Measurements from ENCODE around the gene SREBF1. TPM values are rescaled to one million over a fixed set of nuclear protein-coding genes. Genes with fewer than 3 reads are reported as not detected.

SREBF1 gene
- total and polyA plus RNA-seq, 10 of the 15 experiments (the other 5 are each of a cell fraction or from before 2014, with no cell fraction given): 1.4 to 84.6 (median 20.4) TPM

- Histone ChIP-seq H3K79me2 (ENCODE audit: control insufficient read depth, insufficient read depth, low read length) (no peaks in the 10 kb centered on the region), H3K4me1 (ENCODE audit: control insufficient read depth, insufficient read depth, low read length) (peaks cover 25% of the 10 kb centered on the region), H3K9ac (ENCODE audit: control insufficient read depth, insufficient read depth, low read length) (no peak overlapping the region), H3K9me3 (replicated peaks; ENCODE audit: control insufficient read depth, insufficient read depth, low read length) (no peaks in the 10 kb centered on the region), H3K4me3 (no peak overlapping the region), H3K4me2 (ENCODE audit: control insufficient read depth, insufficient read depth) (no peak overlapping the region), H3K36me3 (ENCODE audit: control insufficient read depth in 2 of 2, insufficient read depth in 2 of 2, low read length in 1 of 2) (no peaks in the 10 kb centered on the region), H3K27ac (ENCODE audit: control insufficient read depth, insufficient read depth) (no peak overlapping the region), H3K27me3 (replicated peaks in 1 of 2; ENCODE audit: control insufficient read depth in 2 of 2, insufficient read depth in 2 of 2, low read length in 1 of 2) (no peaks in the 10 kb centered on the region), H4K20me1 (ENCODE audit: control insufficient read depth, insufficient read depth) (no peaks in the 10 kb centered on the region), H2AFZ (ENCODE audit: control insufficient read depth, low read depth, low read length) (no peak overlapping the region)
- SMC1A ChIA-PET (ENCODE audit: uncharacterized antibody, unreplicated experiment): interaction anchor here (0.8 kb wide), 1 partner anchor 16 kb away, joined by 3 read pairs; no protein-coding TSS in a partner anchor
- ATAC-seq (no peak), FAIRE-seq (no peak), DNase-seq (ENCODE audit: low read depth, low spot score) (no peak)
- intact Hi-C loops (cut with micrococcal nuclease; ENCODE audit: unreplicated experiment): no loop called here
- no TSS peak for BruUV-seq (replicated peaks)
- WGBS (ENCODE audit: insufficient coverage, insufficient replicate concordance, low lambda C conversion rate, missing lambda C conversion rate): 55% methylated on average over 9 of the region's 9 CpGs
- TF ChIP-seq SIN3A (IDR thresholded peaks at IDR 0.05; ENCODE audit: low read depth, low read length) (no peak), NRF1 (conservative IDR thresholded peaks at IDR 0.05; ENCODE audit: low read depth, low read length) (no peak), KDM1A (IDR thresholded peaks at IDR 0.05; ENCODE audit: borderline replicate concordance) (no peak), CHD1 (IDR thresholded peaks at IDR 0.05; ENCODE audit: low read depth, low read length) (no peak), SRF (IDR thresholded peaks at IDR 0.05; ENCODE audit: low read depth in 2 of 2, low read length in 2 of 2) (no peak), TCF7 (IDR thresholded peaks at IDR 0.05; ENCODE audit: borderline replicate concordance) (no peak), MYC (IDR thresholded peaks at IDR 0.05; ENCODE audit: insufficient read depth, insufficient read length, insufficient replicate concordance, low read length, severe bottlenecking) (no peak), BCL11A (IDR thresholded peaks at IDR 0.05; ENCODE audit: low read depth, low read length) (no peak), PAX5 (IDR thresholded peaks at IDR 0.05; ENCODE audit: borderline replicate concordance, low read depth, low read length) (no peak), POU2F2 (IDR thresholded peaks at IDR 0.05; ENCODE audit: borderline replicate concordance, low read depth, low read length) (no peak), TCF3 (IDR thresholded peaks at IDR 0.05; ENCODE audit: borderline replicate concordance, insufficient read depth, low read depth, low read length) (no peak), MXI1 (IDR thresholded peaks at IDR 0.05; ENCODE audit: low read depth, low read length) (no peak)
- TF ChIP-seq, protein P1, sequence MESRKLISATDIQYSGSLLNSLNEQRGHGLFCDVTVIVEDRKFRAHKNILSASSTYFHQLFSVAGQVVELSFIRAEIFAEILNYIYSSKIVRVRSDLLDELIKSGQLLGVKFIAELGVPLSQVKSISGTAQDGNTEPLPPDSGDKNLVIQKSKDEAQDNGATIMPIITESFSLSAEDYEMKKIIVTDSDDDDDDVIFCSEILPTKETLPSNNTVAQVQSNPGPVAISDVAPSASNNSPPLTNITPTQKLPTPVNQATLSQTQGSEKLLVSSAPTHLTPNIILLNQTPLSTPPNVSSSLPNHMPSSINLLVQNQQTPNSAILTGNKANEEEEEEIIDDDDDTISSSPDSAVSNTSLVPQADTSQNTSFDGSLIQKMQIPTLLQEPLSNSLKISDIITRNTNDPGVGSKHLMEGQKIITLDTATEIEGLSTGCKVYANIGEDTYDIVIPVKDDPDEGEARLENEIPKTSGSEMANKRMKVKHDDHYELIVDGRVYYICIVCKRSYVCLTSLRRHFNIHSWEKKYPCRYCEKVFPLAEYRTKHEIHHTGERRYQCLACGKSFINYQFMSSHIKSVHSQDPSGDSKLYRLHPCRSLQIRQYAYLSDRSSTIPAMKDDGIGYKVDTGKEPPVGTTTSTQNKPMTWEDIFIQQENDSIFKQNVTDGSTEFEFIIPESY (IDR thresholded peaks at IDR 0.05): no peak
- TF ChIP-seq, protein P2, sequence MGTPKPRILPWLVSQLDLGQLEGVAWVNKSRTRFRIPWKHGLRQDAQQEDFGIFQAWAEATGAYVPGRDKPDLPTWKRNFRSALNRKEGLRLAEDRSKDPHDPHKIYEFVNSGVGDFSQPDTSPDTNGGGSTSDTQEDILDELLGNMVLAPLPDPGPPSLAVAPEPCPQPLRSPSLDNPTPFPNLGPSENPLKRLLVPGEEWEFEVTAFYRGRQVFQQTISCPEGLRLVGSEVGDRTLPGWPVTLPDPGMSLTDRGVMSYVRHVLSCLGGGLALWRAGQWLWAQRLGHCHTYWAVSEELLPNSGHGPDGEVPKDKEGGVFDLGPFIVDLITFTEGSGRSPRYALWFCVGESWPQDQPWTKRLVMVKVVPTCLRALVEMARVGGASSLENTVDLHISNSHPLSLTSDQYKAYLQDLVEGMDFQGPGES (IDR thresholded peaks at IDR 0.05): no peak
- in situ Hi-C loops (cut with MboI): no loop called here
- RAD21 ChIA-PET (ENCODE audit: unreplicated experiment): interaction anchor here (0.5 kb wide), 1 partner anchor 16 kb away, joined by 3 read pairs; no protein-coding TSS in a partner anchor
- CTCF ChIA-PET: interaction anchor here (1.0 to 2.4 kb wide), 4 partner anchors 12 to 160 kb away, joined by 3 to 9 read pairs (median 4); no protein-coding TSS in a partner anchor
- POLR2A ChIA-PET: interaction anchor here (1.6 kb wide), 1 partner anchor 11 kb away, joined by 4 read pairs; no protein-coding TSS in a partner anchor
These were observed 5.5 kb upstream of the SREBF1 start for GRCh38 chr17:17842111-17842876.

Data from GM12878 (cell line).